ENCODE data around the gene ELAC2. TPM values are rescaled to one million over a fixed set of nuclear protein-coding genes. Genes with fewer than 3 reads are reported as not detected.

Gene ELAC2
- 70.8 and 80.7 TPM in 2 replicates for total RNA-seq (2012; rRNA removed)
- 71.4 and 75.2 TPM in 2 replicates for polyA plus RNA-seq (2012; rRNA removed)
- polyA plus RNA-seq (2012; cell fraction: cytosol; rRNA removed): 38.2 and 39.0 TPM in 2 replicates
- polyA plus RNA-seq (2012; cell fraction: nucleus; rRNA removed; ENCODE audit: low replicate concordance): 106 and 153 TPM in 2 replicates
- percentile 69 among the genes with signal in this experiment for Bru-seq, nascent RNA
- percentile 71 among the genes with signal in this experiment for BruChase-seq, experiment 1, labeled RNA remaining after a 6-hour chase
- BruChase-seq, experiment 2, labeled RNA remaining after a 2-hour chase: percentile 70 among the genes with signal in this experiment
- long read RNA-seq, transcript ELAC2-201 (24 exons, 3,148 nt): major isoform, 51 of 86 reads
- long read RNA-seq, partial matches to known transcripts: 14 of 86 reads
- long read RNA-seq, other reads (novel, unspliced or antisense): 20 of 86 reads

DNA sequence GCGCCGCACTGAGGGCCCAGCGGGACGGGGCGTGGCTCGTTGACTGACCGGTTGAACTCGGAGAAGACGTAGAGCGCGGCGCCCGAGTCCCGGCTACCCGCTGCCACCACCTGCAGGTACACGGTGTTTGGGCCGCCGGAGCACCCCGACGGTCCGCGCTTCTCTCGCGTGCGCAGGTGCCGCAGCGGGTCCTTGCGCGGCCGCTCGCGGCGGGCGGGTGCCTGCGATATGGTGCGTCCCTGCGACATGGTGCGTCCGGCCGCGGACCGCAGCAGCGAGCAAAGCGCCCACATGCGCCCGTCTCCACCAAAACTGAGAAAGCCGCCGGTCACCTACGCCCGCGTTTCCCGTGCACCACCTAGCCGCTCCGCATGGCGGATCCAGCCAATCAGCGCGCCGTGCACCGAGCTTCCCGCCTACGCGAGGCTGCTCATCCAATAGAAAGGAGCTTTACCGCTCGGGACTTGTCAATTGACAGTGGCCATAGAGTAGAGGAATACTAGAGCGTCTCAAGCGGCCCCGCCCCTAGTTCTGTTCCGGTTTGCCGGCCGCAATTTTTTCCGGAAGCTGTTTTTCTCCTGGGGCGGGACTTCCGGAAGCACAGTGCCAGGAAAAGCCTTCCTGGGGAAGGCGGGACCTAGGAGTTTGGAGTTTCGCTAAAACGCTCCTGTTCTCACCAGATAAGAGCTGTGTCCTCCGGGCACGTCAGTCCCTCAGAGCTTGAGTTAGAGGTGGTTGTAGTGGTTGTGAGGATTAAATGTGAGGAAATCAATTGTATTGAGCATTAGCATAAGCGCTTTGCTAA lies at the start of gene ELAC2:
TSS of gene ELAC2 (minus strand) at position 373 of the 805 bp plus-strand sequence. CDS start at position 293, 80 bp downstream.
- H3K27me3 ChIP-seq (ENCODE audit: control insufficient read depth, insufficient read depth, low read length): no peaks in the 10 kb centered on the region
- H3K27ac ChIP-seq (ENCODE audit: insufficient read depth, low read length): peak within 1 kb of the TSS; percentile 58
- H3K4ac ChIP-seq (ENCODE audit: low read depth, low read length): peak within 1 kb of the TSS; percentile 89
- 1% methylated on average over 32 of the region's 79 CpGs; no CpG with 5 or more reads in 1 of the 2 experiments for WGBS, 2 experiments (ENCODE audit: extremely low coverage in 2 of 2, insufficient read length in 1 of 2)
- H3K79me1 ChIP-seq (ENCODE audit: low read depth in 1 of 2, low read length in 2 of 2): peaks cover 19 to 20% of the 10 kb centered on the region in 2 experiments
- H2BK20ac ChIP-seq (ENCODE audit: low read depth, low read length): no peak within 1 kb of the TSS; the same call in 1 of the 2 replicates
- no peaks in the 10 kb centered on the region for H4K20me1 ChIP-seq (ENCODE audit: insufficient read depth, low read length)
- H3K9ac ChIP-seq (ENCODE audit: low read depth, low read length): peak within 1 kb of the TSS; percentile 83
- peak within 1 kb of the TSS; percentile 94 for H3K14ac ChIP-seq (replicated peaks; ENCODE audit: low read depth, low read length)
- intact Hi-C loops (cut with micrococcal nuclease) (no loop called here), in situ Hi-C loops (cut with MboI; ENCODE audit: low sequenced_read_pairs) (loop anchor here (25.0 kb wide), 1 partner anchor 506 kb away; no protein-coding TSS in a partner anchor), dilution Hi-C loops (cut with HindIII; ENCODE audit: low sequenced_read_pairs, unreplicated experiment) (no loop called here)
- H3K9me3 ChIP-seq (ENCODE audit: control insufficient read depth, insufficient read depth, low read length): no peaks in the 10 kb centered on the region
- H3K56ac ChIP-seq (ENCODE audit: extremely low read depth, insufficient read depth, low read length): peak within 1 kb of the TSS; percentile 95
- peak within 1 kb of the TSS; percentile 87 for H2BK5ac ChIP-seq (ENCODE audit: low read depth, low read length, poor library complexity, severe bottlenecking)
- H4K8ac ChIP-seq (ENCODE audit: low read depth in 2 of 2, low read length in 2 of 2): peak within 1 kb of the TSS; percentile 70 to 90
- peak within 1 kb of the TSS; percentile 99 for H3K4me2 ChIP-seq (ENCODE audit: low read depth, low read length)
- H4K5ac ChIP-seq (ENCODE audit: low read depth, low read length): peak within 1 kb of the TSS; percentile 91
- peak within 1 kb of the TSS; percentile 68 for H3K4me3 ChIP-seq (ENCODE audit: insufficient read depth, low read depth, low read length)
- no peaks in the 10 kb centered on the region for H3K4me1 ChIP-seq (ENCODE audit: control insufficient read depth, insufficient read depth, low read length)
- ATAC-seq (ENCODE audit: low read depth): peak; percentile 99
- no peak within 1 kb of the TSS; the same call in 1 of the 2 replicates for H2AK5ac ChIP-seq (ENCODE audit: low read depth, low read length)
- no TSS peak for BruUV-seq (replicated peaks)
- CTCF ChIA-PET: interaction anchor here (2.5 kb wide), 1 partner anchor 13 kb away, joined by 16 read pairs; no protein-coding TSS in a partner anchor
- H3K18ac ChIP-seq (ENCODE audit: low read depth, low read length): peak within 1 kb of the TSS; percentile 71; the same call in 1 of the 2 replicates
- no peaks in the 10 kb centered on the region for H3K9me1 ChIP-seq (ENCODE audit: insufficient read depth, low read length)
- POLR2A ChIA-PET (ENCODE audit: unreplicated experiment): interaction anchor here (0.6 kb wide), 2 partner anchors 31 kb away, joined by 3 read pairs; no protein-coding TSS in a partner anchor
- peak within 1 kb of the TSS; percentile 97 for H2AFZ ChIP-seq (replicated peaks; ENCODE audit: low read length, poor library complexity)
- H2AK9ac ChIP-seq (replicated peaks; ENCODE audit: low read depth, low read length, poor library complexity): peak within 1 kb of the TSS; percentile 95
- H3K23ac ChIP-seq (ENCODE audit: low read depth, low read length): peak within 1 kb of the TSS; percentile 95
- H2BK15ac ChIP-seq (ENCODE audit: low read depth, low read length): no peak within 1 kb of the TSS; the same call in 2 of the 3 replicates
- peak; percentile 99 for DNase-seq
- TF ChIP-seq POLR2A (IDR thresholded peaks at IDR 0.05; ENCODE audit: low read depth, low read length) (peak; percentile 86), USF2 (IDR thresholded peaks at IDR 0.05; ENCODE audit: low read depth, low read length) (peak; percentile 83), FOS (IDR thresholded peaks at IDR 0.05; ENCODE audit: low read depth, low read length) (no peak; the same call in 1 of the 2 replicates), SMC3 (IDR thresholded peaks at IDR 0.05; ENCODE audit: low read depth, low read length) (no peak), CHD1 (IDR thresholded peaks at IDR 0.05; ENCODE audit: low read depth, low read length) (peak; percentile 84; the same call in 1 of the 2 replicates), MXI1 (IDR thresholded peaks at IDR 0.05; ENCODE audit: borderline replicate concordance, low read depth, low read length) (peak; percentile 82; the same call in 1 of the 2 replicates), RCOR1 (IDR thresholded peaks at IDR 0.05; ENCODE audit: insufficient replicate concordance, low read length) (peak; percentile 13), BHLHE40 (IDR thresholded peaks at IDR 0.05; ENCODE audit: low read depth, low read length) (peak; percentile 55)
- H2BK120ac ChIP-seq (ENCODE audit: low read depth, low read length): peak within 1 kb of the TSS; percentile 40; the same call in 1 of the 2 replicates
- peaks cover 16% of the 10 kb centered on the region for H3K36me3 ChIP-seq (ENCODE audit: control insufficient read depth, insufficient read depth, low read length)
- H4K91ac ChIP-seq (ENCODE audit: insufficient read depth, low read depth, low read length): peak within 1 kb of the TSS; percentile 73
